GM19035 (cell line): ENCODE data around the gene SLC6A11.

ENCODE experiments used
- ATAC-seq: cut with Tn5 transposase; IDR thresholded peaks from one replicate; pipeline ENCODE4 v1.9.1; 2021; ENCODE audit not compliant: unreplicated experiment

The SLC6A11 gene

DNA sequence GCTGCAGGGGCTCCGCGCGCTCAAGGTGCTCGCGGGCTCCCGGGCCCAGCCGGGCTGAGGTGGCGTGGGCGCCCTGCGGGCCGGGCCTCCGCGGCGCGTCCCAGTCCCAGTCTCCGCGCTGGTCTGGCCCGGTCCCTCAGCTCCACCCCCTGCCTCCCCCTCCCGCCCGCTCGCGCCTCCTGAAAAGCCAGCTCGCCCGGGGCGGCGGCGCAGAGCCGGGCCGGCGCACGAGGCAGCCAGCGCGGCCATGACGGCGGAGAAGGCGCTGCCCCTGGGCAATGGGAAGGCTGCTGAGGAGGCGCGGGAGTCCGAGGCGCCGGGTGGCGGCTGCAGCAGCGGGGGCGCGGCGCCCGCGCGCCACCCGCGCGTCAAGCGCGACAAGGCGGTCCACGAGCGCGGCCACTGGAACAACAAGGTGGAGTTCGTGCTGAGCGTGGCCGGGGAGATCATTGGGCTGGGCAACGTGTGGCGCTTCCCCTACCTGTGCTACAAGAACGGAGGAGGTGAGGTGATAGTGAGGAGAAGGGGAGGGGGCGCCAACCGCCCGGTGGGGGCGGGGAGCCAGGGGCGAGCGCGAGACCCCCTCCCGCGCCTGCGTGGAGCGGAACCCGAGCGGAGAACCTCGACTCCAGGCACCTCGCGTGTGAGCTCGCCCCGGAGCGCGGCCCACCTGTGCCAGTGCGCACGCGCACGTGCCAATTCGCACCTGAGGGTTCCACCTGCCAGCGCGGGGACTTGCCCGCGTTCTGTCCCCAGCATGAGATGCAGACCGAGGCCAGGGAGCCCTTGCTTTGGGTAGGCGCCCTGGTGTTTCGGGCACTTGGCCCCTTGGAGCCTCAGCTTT, at the start of gene SLC6A11:
Gene SLC6A11 (plus strand): TSS at position 210 of the 844 bp plus-strand sequence. CDS start 38 bp downstream, at position 248.
- ATAC-seq, result no peak

DNA sequence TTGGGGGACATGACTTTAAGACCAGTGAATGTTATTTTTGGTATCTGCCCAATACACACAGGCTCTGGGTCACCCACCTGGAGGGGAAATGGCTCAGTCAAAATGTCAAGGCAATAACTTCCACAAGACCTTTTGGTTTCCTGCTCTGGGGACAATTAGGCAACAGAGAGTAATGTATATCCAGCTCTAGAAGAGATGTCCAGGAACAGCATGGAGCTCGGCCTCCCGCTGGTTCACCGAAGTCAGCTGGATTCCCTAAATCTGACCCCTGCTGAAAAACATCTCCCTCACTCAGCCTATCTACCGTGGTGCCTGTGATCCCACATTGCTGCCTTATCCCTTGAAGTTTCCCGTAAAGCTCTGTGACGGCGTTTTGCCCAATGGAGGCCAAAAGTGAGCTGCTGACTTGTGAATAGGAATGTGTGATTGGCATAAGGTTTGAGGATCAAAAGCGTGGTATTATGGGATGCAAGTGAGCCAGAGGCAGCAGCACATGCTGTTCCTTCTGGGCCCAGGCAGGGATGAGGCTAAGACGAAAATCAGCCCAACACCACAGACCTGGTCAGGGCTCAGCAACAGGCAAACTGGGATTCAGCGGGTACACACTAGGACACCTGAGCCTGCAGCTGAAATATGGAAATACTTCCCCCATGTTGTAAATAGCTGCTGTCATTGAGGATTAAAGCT, 47.2 kb upstream of the SLC6A11 start:
- ATAC-seq, result no peak

DNA sequence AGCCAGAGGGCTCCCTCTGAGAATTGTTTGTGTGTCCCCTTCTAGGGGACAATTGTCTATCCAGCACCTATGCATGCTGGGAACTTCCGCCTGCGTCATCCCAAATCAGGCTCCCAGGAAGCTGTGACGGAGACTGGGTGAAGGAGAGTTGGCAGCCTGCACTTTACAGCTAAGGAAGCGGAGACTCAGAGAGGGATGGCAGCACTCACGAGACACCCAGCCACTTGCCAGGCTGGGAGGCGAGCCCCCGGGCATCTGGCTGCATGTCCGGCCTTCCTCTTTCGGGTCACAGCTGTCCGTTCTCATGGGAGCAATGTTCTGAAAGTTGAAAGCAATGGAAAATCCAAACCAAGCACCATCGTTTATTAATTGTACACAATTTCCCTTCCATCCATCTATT, 45.5 kb upstream of the SLC6A11 start:
- no peak for ATAC-seq

DNA sequence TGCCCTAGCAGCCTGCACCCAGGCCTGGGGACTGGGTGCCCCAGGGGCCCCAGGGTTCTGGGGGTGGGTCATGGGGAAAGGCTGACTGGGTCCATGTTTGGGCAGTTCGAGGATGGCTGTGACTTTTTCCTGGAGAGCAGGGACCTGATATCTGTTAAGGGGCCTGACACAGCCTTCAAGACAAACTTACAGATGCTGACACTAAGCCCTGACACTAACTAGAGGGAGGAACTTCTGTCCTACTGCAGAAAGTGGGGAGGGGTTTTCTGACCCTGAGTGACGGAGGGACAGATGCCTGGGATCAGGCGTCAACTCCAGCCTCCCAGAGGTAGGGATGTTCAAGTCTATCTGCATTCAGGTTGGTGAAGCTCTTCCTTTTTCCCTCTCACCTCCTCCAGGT, 45.0 kb upstream of the SLC6A11 start:
- no peak for ATAC-seq

DNA sequence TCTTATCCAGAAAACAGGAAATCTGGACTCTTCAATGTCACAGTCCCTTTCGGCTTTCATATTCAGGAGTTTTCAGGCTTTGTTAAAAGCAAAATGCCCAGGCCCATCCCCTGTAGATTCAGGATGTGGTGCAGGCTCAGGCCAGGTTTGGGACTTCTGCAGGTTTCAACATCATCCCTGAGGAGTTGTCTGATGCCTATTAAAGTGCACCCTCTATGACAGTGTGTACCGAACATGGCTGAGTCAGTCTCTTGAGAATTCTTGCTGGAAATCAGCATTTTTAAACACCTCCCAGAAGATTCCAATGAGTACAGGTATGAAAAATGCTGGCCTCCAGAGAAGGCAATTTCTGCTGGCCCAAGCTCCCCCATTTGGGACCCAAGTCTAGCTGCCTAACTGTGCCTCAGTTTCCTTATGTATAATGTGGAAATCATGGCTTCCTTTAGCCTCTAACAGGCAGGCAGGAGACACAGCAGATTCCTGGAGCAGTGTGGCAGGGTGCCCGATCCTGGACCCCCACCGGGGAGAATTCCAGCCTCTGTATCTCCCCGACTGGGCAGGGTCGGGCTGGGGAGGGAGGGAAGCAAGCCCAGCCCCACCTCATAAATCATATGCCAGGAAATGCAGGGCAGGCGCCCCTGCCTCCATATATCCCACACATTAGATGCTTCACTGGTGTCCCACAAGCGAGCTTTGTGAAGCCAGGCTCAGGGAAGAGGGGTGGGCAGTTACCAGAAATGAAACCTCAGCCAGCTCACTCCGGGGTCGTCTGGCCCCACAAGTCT, 44.4 kb upstream of the SLC6A11 start:
- ATAC-seq, result no peak

DNA sequence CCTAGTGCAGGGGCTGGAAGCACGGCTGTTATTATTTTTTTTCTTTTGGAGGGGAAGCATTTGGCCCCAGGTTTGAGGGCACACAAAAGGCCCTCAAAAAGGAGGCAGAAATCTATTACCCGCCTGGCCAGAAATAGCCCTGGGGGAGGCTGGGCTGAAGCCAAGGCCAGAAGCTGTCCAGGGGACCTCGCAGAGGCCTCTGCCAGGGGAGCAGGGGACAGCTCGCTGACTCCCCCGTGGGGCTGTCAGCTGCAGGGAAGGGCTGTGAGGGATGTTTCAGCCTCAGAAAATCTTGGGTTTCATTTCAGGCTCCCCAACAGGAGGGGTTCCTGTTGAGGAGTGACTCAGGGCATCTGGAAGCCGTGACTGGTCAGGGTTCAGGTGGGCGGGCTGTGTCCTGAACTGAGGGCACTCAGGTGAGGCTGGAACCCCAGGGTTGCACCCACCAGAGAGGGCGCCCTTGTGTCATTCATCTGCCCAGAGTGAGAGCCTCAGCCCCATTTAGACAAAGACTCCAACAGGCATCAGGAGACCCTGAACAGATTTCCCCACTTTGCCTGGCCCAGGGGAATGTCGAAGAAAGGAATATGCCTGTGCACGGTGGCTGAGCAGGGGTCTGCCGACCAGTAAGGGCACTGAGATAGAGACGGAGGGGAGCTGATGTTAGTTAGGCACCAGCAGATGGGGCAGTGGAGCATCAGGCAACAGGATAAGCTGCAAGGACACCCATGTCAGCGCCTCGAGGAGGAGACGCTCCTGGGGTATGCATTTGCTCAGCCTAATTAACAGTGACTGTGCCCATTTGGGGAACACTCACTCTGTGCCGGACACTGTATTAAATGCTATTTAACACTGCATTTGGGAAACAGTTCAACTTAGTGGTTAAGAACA, 43.5 kb upstream of the SLC6A11 start:
- ATAC-seq, result no peak

DNA sequence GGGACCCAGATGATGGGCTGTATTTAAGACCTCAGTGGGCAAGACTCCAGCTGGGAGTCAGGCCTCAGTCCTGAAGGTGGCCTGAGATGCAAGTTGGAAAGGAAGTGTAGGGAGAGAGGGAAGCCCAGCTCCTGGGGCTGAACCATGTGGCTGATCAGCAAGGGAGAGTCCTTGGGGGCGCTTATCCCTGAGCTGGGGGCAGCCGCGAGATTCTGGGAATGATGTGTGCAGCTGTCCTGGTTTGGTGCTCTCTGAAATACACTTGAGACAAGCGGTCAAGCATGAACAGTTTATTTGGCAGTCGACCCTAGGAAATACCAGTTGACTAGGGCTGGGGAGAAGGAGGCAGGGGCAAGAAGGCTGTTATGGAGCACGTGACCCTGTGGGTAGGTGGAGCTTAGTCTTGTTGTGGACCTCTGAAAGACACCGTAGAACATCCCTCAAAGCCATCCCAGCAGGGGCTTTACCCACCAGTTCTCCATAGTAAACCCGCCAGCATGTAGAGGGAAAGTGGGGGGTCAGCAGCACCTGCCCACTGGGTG, 41.8 kb upstream of the SLC6A11 start:
- ATAC-seq, result no peak

DNA sequence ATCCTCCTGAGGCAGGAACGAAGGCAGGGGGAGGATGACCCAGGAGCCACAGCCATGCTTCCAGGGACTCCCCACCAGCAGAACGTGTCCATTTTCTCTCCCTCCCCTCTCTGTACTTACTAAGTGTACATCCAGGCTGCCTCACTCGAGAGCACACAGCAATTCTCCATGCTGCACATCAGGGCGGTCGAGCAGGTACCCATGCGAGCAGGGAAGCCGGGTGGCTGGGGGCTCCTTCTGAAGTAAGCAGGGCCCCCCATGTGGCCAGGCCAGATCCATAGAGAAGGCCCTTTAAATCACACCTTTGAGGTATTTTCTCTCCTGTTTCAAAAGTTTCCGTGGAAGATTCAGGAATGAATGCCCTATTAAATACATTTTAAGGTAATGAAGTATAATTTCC, 41.2 kb upstream of the SLC6A11 start:
- ATAC-seq, result no peak

DNA sequence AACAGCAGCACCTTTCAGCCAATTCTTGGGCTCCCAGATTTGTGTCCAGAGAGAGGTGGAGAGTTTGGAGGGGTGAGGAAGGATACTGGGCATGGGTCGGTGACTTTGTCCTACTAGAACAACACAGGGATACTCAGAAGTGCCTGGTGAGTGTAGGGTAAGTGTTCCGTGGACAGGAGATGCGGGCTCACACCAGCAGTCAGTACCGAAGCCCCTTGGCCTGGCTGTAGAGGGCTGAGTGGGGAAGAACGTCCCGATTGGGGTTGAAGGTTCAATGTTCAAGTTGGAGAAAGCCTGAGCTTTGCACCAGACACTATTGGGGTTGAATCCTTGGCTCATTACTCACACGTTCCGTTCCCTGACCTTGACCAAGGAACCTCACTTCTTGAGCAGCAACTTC, 40.8 kb upstream of the SLC6A11 start:
- no peak for ATAC-seq

DNA sequence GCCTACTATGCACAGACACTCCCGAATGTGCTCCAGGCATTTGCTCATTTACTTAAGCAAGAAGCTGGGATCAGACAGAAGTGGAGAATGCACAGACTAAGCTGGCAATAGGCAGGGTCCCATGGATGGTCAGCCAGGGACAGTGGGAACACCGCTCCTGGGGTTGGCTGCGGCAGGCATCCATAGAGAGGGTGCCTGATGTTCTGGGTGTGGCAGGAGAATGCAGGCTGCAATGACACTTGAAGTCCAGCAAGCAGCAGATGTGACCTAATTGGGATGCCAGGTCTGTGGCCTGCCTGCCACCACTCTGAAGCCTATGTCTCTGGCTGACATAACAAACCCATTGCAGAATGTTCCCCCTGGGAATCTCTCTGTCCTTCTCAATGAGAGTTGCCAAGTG, 40.2 kb upstream of the SLC6A11 start:
- ATAC-seq, result no peak

DNA sequence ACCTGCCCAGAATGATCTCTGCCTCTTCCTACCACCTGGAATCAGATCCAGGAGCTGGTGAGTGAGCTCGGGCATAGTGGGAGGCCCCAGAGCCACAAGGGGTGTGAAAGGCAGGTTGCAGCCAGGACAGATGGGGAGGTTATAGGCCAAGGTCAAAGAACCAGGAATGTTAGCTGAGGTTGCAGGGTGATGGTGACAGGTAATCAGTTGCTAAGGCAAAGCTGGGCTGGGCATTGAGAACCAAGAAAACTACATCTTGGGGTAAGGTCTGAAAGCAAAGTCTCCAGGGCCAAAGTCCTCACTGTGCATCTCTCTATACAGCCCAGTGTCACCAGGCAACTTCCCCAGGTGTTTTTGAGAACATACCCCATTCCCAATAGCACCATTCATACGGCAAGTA, 38.4 kb upstream of the SLC6A11 start:
- no peak for ATAC-seq

DNA sequence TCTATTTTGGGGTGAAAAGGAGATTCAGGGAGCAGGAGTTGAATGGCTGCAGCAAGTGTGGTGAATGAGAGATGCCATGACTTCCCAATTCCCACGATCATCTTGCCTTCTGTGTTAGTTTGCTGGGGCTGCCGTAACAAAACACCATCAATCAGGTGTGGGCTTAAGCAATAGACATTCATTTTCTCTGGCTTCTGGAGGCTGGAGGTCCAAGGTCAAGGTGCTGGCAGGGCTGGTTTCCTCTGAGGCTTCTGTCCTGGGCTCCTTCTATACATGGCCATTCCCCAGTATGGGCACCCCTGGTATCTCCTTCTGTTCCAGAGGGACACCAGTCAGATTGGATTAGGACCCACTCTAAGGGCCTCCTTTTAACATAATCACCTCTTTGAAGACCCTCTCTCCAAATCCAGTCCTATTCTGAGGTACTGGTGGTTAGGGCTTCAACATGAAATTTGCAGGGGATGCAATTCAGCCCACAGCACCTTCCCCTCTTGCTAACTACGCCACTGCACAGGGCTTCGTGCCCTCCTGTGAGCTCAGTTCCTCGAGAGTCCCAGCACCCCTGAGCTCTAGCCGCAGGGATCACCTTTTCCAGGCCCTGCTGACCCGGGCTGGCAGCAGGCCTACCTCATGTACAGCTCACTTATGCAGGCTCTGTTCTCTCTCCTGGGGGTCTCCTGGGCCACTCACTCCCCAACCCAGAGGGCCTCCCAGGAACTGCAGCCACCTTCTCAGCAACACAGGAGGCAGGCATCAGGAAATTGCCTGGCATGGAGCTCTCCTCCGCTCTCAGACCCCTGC, 37.3 kb upstream of the SLC6A11 start:
- ATAC-seq, result no peak

DNA sequence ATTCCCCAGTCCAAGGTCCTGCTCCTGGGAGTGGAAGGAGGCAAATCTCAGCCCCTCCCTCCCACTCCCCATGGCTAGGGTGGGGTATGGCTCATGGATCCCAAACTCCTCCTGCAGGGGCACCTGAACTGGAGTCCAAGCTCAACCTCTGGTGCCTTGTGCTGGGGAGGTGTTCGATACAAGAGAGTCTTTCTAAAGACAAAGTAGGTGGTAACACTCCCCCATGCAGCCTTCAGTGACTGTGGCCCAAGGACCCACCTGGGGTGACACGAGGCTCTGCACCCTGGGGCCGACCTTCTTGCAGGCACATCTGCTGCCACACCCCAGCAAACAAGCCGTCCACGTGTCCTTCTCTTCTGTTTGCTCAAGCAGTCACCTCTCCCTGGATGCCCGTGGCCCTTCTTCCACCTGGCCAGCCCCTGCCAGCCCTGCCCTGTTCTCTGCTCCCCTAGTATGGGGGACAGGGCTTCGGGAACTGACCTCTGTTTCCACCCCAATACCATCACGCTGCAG, 36.7 kb upstream of the SLC6A11 start:
- ATAC-seq, result no peak

DNA sequence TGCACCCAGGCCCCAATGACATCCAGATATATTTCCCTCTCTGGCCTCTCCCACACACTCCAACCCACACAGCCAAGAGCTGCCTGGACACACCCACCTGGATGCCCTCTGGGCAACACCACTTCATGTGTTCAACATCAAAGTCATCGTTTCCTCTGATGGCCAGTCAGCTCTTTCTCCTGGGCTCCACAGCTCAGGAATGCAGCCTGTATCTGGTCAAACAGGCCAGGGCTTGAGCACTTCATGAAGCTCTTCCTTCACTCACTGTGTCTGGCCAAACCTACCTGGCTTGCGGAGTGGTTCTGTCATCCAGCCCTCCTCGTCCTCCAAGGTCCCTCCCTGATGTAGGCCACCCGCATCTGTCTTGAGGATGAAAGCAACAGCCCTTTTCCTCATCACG, 35.8 kb upstream of the SLC6A11 start:
- no peak for ATAC-seq

DNA sequence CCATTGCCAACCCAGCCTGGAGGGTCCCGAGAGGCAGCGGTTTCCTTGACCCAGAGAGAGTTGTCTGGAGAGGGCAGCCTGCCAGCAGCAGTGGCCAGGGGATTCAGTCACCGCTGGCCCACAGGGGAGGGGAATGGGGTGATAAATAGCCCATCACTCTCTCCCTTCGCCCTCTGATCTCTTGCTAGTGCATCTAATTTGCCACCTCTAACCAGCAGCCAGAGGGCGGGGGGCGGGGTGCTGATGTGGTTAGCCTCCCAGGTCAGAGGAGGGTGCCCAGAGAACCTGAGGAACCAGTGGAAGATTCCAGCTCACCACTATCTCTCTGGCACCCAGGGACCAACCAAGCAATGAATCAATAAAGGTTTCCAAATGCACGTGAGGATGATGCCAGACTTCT, 35.1 kb upstream of the SLC6A11 start:
- ATAC-seq, result no peak

DNA sequence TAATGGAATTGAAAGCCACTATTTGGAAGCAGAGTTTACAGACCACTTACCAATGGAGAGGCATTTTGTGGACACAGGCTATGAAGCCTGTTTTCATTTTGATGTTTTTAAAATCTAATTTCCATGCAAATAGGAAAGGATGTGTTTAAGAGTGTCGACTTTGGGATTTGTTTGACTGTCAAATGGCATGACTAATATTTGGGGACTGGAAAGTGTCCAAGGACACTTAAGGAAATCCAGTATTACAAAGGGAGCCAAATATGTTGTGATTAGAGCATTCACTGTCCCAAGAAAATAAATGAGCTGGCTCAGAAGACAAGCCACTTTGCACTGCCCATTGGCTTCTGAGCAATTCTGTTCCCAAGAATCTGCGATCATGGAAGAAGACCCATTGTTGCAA, 34.0 kb upstream of the SLC6A11 start:
- ATAC-seq, result no peak

DNA sequence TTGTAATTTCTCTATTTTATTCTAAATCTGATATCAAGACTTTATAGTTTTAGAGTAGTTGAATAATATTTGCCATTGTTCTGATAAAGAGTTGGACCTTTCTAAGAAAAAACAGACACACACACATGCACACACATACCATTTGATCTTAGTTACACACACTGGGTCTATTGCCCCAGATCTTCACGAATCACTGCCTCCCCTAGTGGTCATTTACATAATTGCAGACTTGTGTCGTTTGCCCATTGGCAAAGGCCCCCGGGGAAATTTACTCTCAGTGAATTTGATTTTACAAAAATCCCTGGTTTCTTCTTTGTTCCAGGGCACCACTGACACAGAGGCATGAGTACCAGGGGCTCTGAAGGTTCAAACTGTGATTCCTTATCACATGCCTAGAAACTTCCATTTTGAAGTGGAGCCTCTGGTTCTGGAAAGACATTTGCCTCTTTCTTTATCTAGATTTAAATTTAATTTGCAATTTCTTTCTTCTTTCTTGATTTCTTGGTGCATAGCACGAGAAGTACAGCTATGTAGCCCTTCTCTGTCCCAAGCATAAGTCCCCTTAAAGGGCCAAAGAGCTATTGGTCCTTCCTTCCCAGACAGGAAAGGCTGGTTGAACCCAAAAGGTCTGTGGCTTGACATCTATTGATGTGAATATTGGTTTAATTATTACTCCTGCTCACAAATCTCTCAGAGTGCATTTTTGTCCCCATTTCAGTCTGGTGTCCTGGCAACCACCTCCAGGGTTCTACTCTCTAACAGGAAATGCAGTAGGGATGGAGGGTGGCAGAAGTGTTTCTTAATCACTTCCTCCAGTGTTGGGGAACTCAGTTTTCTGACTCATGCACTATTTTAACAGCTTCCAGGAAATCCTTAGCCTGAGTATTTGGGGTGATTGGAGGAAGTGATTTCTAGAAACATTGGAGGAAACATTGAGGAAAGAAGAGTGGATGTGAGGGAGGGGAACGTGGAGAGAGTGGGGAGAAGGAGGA, 32.4 kb upstream of the SLC6A11 start:
- no peak for ATAC-seq

DNA sequence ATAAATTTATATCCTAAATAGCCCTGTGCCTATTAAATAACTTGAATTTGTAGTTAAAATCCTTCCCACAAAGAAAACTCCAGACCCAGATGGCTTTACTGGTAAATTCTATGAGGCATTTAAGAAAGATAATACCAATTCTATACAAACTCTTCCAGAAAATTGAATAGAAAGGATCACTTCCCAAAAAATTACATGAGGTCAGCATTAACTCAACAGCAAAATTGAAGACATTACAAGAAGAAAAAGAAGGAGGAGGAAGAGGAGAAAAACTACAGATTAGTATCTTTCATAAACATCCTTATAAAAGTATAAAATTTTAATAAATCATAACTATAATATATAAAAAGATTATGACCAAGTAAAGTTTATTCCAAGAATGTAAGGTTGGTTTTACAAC, 29.4 kb upstream of the SLC6A11 start:
- no peak for ATAC-seq
